ENCODE data around the gene PPIF.
A peak's percentile ranks its signal among the peaks of the same experiment; 100 is the strongest.

PPIF gene

DNA sequence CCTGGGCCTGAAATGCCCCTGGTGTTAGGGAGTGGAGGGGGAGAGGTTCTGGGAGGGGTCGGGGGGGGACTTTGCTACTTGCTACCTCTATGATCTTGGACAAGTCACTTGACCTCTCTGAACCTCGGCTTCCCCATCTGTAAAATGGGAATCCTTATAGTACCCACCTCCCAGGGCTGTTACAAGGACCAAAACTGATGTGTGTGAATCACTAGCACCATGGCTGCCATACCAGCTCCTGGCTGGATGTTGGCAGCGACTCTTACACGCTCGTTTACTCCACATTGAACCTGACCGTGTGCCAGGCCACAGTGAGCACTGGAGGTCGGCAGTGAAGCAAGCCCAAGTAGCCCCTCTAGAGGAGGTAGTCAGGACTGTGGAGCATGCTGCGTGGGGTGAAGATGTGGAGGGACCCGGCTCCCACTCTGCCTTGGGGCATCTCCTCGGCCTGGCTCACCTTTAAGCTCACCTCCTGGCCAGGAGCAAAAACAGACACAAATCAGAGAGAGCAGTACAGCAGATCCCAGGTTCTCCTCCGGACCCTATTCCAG lies 28.9 kb downstream of the PPIF start:
- DNase-seq, result no peak

DNA sequence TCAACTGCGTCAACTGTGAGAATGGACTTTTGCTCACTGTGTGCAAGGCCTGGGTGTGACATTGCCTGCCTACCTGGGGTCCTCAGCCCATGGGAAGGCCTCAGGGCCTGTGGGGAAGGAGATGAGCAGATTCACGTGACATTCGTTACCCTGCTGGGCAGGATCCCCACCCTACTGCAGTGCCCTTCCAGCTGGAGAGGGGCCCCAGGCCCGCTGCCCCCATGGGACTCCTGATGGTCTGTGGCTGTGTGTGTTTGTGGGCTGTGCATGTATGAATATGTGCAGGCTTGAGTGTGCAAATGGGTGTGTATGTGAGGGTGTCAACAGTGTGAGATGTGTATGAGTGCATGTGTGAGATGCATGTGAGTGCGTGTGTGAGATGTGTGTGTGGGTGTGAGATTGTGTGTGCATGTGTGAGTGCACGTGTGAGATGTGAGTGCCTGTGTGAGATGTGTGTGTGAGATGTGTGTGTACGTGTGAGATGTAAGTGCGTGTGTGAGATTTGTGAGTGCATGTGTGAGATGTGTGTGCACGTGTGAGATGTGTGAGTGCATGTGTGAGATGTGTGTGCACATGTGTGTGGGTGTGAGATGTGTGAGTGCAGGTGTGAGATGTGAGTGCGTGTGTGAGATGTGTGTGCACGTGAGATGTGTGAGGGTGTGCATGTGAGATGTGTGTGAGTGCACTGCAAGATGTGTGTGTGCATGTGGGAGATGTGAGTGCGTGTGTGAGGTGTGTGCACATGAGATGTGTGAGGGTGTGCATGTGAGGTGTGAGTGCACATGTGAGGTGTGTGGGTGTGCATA lies 29.7 kb downstream of the PPIF start:
- no peak for DNase-seq

DNA sequence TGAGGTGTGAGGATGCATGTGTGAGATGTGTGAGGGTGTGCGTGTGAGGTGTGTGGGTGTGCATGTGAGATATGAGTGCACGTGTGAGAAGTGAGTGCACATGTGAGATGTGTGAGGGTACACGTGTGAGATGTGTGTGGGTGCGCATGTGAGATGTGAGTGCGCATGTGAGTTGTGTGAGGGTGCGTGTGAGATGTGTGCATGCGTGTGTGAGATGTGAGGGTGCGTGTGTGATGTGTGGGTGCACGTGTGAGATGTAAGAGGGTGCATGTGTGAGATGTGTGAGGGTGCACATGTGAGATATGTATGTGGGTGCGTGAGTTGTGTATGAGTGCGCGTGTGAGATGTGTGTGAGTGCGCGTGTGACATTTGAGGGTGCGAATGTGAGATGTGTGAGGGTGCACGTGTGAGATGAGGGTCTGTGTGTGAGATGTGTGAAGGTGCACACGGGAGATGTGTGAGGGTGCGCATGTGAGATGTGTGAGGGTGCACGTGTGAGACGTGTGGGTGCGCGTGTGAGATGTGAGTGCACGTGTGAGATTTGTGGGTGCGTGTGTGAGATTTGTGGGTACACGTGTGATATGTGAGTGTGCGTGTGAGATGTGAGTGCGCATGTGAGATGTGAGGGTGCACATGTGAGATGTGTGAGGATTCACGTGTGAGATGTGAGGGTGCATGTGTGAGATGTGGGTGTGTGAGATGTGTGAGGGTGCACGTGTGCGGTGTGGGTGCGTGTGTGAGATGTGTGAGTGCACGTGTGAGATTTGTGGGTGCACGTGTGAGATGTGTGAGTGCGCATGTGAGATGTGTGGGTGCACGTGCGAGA lies 30.5 kb downstream of the PPIF start:
- DNase-seq, result no peak

DNA sequence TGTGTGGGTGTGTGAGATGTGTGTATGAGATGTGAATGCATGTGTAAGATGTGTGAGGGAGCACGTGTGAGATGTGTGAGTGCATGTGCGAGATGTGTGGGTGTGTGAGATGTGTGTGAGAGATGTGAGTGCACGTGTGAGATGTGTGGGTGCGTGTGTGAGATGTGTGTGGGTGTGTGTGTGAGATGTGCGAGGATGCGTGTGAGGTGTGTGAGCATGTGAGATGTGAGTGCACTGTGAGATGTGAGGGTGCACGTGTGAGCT lies 31.0 kb downstream of the PPIF start:
- DNase-seq, result no peak

DNA sequence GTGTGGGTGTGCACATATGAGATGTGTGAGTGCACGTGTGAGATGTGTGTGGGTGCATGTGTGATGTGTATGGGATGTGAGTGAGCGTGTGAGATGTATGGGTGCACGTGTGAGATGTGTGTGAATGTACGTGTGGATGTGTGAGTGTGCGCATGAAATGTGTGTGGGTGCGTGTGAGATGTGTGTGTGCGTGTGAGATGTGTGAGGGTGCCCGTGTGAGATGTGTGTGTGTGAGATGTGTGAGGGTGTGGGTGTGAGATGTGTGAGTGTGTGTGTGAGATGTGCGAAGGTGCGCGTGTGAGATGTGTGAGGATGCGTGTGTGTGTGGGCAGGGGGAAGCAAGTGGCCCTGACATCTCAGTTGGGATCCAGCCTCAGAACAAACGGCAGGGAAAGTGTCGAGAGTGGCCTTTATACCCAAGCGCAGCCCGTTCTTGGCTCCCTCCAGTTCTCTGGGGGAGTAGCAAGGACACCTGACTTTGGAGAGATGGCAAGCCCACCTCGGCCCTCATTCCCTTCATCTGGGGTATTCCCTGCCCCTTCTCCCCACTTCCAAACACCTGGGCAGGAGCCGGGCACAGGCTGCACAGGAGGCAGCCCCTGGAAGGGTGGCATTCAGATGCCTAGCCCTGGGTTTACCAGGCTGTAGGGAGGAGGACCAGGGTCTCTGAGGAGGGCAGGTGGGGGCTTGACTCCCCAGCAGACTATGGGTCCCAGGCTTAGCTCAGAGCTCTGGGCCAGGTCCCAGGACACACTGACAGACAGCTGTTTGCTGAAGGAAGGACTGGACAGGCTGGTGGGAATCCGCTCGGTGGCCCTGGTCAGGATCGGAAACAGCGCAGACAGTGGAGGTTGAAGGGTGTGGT lies 31.6 kb downstream of the PPIF start:
- DNase-seq, result no peak

DNA sequence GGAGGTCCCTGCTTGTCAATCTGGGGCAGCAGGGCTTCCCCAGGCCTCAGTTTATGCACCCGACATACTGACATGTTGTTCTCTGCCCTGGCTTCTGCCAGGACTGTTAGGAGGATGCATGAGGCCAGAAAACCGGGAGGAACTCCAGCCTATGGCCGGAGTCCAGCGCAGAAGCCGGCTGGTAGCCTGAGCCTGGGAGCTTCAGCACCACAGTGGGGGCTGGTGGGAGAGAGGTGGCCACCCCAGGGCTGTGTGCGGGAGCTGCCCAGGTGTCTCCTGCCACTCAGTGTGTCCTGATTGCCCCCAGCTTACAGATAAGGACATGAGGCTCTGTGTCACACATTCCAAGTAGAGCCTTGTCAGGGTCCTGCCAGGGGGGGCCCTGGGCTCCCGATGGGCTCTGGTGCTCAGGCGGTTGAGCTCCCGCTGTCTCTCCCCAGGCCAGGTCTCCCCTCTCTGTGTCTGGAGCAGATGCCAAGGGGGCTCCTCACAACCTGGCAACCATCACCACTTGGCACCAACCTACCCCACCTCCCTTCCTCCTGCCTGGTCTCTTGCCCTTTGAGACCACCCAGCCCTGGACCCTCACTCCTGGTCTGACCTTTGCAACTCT lies 32.3 kb downstream of the PPIF start:
- no peak for DNase-seq

DNA sequence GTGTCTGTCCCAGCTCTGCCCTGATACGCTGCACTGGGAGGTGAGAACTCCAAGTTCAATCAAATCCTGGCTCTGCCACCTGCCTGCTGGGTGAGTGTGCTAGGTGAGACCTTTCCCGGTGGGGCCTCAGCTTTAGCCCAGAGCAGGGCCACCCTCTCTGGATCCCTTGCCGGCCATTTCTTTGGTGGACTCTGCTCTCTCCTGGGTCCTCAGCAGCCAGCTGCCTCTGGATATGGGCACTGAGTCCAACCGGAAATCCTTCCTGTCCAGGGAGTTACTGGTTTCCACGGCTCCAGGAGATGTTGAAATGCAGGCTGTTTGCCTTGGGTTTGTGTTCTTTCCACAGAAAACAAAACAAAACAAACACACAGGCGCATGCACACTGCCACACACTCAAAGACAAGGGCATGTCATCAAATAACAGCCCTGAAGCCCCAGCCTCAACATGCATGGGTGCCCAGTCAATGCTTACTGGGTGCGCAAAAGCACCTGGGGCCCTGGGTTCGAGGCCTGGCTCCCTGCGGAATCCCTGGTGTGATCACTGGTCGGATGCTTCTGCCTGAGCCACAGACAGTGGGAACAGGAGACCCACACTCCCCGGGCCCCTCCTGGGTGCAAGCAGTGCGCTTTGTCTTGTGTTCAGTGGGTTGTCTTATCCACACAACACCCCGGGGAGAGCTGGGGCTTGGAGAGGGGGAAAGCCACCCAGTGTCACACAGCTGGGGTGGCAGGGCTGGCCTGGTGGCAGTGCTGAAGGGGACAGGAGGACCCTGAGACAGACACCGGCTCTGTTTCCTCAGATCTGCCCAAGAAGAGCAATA lies 33.1 kb downstream of the PPIF start:
- DNase-seq, result peak in 1 of 2 experiments; percentile 10

DNA sequence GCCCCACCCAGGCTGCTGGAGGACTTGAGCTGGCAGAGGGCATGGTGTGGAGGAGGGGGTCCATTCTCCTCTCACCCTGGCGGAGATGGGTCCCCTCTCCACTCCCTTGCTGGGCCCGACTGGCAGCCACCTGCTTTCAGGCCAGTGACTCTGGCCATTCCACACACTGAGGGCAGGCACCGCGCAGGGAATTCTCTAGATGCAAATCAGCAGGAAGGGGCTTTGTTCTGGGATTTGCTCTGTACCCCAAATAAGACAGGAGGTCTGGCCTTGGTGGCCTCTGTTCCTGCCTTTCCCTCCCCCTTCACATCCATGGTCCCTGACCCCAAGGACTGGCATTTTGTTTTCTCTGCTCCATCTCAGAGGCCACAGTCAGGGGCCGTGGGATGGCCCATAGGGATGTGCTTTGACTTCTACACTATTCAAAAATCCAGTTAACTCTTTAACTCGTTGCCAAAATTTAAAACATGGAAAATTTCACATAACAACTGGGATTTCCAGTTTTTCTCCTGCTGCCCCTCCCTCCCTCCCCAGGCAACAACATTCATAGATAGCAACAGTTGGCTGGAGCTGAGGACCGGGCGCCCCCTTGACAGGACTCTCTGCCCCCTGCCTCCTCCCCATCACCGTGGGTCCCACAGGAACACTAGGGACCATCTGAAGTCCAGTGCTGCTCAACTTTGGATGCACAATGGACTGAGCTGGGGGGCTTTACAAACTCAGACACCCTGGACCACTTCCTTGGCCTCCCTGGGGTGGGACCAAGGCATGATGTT lies 33.9 kb downstream of the PPIF start:
- no peak for DNase-seq

DNA sequence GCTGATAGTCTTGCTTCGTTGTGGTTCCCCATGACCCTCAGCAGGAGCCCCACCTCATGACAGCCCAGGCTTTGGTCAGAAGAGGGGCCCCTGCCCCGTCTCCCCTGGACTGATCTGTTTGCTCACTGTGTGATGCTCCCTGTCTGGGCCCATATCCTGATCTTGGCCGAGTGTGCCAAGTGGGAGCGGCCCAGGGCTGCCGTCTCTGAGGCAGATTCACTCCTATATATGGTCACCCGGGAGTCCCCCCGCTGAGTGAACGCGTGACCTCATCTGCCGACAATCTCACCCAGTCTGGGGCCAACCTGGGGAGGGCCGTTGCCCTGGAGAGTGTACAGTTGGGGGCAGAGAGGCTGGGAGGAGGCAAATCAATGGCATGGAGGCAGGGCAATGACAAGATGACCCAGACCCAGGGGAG lies 34.5 kb downstream of the PPIF start:
- no peak for DNase-seq

DNA sequence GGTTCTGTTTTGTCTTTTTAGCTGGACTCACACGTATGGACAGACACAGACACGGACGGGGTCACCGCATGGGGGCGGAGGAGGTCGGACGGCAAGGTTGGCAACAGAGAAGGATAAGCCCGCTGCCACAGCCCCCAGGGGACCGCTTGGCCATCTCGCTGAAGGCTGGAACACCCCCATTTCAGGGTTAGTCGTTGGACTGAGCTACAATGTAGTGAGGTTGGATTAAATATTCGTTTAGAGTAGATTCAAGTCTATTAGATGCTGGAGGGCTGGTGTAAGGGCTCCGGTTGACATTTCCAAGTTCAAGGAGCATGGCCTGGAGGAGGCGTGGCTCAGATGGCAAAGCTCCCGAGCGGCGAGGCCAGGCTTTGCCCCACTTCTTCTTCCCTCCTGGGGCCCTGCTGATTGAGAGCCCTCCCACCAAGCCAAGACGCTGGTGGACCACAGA lies 35.2 kb downstream of the PPIF start:
- no peak for DNase-seq

DNA sequence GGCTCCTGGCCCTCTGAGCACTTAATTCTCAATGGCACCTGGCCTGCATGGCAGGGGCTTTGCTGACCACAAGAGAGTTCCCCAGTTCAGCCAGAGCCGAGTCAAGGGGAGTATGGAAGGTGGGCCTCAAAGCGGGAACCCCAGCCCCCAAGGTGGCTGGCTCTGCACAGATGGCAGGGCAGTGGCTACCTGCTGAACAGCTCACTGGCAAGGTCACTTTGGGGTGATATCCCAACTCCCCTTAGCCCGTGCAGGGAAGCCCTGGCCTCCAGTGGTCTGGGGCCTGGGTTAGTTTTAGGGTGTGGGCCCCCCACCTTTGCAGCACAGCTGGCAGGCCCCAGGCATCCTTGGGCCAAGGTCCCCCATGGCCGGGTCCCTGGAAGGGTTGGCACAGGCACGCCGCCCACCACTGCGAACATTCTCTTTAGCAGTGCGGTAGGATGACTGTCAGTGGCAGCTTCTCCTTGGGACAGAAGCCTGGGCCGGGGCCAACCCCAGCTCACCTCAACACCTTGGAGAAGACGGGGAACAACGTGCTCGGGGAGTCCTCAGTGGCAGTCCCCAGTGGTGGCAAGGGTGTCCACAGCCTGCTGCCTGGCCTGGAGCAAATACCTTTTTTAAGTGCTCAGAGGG lies 36.8 kb downstream of the PPIF start:
- DNase-seq, result no peak

DNA sequence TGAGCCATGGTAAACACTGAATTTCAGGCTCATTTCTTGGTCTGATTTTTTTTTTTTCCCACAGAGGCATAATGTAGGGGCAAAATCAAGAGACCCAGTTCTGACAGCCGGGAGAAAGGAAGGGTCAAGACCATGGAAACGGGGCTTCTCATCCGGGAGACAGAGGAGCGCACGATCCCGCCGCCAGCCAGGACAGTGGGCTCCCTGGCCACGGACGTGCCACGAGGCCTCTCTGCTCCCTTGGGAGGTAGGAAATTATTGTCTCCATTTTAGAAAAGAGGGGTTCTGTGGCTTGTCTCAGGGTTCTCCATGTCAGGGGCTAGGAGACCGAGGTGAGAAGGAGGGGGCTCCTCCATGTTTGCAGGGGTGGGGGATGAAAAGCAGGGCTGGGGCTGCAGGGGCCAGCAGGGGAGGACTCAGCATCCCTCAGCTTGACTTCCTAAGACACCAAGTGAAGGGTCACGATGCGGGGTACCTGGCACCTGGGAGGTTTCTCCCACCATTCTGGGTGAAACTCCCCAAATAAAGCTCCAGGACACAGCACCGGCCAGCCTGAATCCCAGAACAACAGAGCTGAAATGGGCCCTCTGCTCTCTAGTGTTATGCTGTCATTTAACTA lies 37.6 kb downstream of the PPIF start:
- no peak for DNase-seq

DNA sequence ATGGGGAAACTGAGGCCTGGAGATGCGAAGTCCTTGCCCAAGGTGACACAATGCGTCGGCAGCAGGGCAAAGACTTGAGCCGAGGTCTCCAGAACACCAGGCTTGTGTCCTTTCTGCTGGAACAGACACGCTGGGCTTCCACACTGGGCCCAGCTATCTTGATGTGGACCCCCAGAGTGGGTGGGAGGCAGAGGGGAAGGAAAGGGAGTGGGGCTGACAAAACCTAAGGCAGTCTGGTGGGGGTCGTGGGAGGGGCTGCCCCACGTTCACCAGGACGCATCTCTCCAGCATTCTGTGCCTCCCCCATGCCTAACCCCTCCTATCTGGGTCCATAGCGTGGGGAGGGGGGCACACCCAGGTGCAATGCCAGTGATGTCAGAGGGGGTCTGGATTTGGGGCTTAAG lies 38.1 kb downstream of the PPIF start:
- DNase-seq, result no peak

DNA sequence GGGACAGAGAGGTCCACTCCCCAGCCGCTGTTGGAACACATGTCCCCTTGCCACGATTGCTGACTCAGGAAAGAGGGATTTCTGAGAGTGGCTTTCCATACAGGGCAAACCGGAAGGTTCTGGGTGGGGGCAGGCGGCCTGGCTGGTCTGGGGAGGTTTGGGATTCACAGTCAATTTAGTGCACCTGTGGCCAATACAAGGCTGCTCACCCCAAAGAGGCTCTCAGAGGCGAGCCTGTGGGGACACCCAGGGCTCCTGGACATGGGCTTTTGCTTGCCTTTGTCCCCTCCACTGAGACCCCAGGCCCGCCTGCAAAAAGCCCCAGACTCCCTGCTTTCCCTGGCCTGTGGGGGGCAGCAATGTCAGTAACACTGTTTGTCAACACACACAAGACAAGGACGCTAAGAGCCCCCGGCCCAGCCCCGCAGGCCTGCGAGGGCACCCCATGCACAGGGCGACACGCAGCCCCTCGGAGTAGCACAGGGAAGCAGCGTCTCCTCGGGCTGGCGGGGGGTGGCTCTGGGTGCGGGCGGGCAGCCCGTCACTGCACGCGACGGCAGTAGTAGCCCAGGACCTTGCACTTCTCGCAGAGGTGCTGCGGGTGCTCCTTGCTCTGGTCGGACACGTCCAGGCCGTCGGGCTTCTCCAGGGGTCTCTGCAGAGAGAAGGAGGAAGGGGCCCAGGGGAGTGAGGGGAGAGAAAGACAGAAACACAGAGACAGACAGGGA lies 38.7 kb downstream of the PPIF start:
- DNase-seq, result no peak

DNA sequence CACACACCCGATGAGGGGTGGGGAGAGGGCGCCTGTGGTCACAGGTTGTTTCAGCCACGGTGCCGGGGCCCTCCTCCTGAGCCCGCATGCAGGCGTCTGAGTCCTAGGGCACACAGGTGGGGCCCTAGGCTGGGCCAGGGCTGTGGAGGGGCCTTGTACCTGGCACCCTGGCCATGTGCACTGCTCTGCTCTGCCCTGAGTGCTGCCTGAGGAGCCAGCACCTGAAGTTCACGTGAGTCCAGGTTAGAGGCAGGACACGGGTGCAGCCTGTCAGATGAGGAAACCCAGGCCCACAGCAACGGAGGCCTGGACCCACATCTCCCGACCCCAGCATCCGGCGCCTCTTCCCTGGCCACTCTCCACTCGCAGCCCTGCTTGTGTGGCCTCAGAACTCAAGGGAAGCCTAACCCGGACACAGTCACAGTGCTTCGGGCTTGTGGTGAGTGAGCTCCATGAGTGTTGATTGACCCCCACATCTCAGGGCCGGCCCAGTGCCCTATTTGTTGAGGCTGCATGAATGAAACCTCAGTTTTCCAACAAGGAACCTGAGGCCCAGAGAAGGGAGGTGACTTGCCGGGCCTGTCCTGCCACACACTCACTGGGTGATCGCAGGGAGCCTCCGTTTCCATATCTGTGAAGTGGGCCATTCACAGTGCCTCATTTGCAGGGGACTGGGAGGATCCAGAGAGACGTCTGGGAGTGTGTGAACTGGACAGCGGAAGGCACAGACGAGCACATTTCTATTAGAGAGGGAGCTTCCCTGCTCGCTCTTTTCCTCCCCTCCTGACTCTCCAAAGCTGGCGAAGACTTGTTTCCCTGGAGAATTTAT lies 39.6 kb downstream of the PPIF start:
- DNase-seq, result no peak

DNA sequence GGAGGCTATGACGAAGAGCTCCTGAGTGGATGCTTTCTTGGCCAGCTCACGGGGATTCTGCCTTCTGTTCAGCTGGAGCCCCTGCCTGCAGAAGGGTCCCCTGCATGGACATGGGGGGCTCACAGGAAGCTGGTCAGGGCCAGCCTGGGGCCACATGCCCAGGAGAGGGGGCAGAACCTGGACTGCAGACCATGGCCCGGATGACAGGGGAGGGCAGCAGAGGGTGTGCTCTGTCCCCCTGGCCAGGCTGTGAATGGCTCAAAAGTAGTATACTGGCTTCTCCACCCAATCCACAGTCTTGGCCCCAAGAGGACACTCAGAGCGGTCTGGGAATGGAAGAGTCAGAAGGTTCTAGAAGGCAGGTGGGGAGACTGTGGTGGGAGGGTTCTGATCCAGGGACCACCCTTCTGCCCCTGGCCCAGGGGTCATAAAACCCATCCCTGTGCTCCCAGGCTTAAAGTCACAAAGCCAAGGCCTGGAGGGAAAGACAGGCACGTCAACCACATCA lies 40.3 kb downstream of the PPIF start:
- DNase-seq, result no peak

DNA sequence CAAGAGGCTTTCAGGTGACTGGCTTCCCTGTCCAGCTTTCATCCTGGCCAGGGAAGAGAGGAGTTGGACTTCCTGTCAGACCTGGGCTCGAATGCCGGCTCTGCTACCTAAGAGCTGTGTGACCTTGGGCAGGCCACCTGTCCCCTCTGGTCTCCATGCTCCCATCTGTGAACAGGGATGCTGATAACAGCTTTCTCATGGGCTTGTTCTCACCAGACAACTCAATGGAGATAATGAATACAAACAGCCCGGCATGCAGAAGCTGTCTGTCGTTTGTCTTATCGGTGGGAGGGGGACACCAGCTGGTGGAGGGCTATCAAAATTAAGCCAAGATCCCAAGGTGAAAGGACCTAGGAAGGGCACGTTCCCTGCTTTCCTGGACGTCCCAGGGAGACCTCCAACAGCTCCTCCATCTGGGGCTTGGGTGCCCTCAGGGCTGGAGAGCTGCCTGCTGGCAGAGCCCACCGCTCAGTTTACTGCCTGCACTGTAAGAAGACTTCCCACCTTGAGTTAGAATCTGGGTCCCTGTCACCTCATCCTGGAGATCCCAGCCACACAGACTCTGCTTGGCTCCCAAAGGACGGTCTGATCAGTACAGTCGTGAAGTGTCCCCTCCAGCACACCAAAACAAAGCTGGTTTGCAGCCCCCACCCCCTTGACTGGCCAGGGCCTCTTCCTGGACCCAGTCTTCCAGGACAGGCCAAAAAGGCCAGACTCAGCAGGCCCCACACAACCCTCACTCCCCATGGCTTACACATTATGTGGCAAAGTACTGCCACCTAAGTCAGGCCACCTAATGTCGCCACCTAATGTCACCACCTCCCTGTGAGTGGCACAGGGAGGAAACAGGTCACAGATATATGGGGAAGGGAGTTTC lies 40.9 kb downstream of the PPIF start:
- no peak for DNase-seq
